GM18870 (cell line): ENCODE results near the gene CFAP74.

Experiments
- ATAC-seq: cut with Tn5 transposase; IDR thresholded peaks from one replicate; pipeline ENCODE4 v1.9.1; 2021; ENCODE audit warnings: moderate library complexity; ENCODE audit not compliant: unreplicated experiment

CFAP74 gene

DNA sequence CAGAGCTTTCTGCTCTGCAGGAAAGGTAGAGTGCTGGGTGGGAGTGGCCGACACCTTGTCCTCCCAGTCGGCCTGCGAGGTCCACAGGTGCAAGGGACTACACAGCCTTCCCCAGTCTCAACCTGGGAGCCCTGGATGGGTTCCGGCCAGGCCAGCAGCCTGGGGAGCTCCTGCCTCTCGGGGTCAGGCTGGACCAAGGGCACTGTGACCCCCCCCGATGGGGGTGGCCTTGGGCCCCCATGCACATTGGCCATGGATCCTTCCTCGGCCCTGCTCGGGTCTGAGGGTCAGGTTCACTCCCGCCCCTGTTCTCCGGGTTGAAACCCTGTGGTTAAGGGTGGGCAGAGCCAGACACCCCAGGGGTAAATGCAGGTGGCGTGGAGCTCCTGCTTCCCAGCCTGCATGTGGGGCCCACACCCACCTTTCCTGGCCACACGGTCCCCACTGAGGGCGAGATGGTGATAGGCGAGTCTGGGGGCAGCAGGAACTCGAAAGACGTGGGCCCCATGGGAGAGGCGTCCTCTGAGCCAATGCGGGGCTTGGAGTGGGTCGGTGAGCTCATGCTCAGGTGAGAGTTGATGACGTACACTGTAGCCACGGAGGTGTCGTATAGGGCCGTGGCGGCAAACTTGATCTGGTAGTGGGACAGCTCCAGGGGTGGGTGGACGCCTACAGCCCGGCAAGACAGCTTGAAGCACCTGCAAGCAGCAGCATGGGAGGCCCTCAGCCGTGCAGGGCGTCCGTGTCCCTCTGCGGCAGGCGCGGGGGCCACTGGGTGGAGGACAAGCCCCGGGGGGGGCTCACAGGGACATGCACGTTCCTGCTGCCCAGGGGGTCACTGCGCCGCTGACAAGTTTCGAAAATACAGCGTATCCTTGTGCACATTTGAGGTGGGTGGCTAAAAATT lies 73.7 kb downstream of the CFAP74 start:
- no peak for ATAC-seq

GRCh38 chr1:1929102-1929638 lies 74.4 kb downstream of the CFAP74 start:
- ATAC-seq, result no peak

DNA sequence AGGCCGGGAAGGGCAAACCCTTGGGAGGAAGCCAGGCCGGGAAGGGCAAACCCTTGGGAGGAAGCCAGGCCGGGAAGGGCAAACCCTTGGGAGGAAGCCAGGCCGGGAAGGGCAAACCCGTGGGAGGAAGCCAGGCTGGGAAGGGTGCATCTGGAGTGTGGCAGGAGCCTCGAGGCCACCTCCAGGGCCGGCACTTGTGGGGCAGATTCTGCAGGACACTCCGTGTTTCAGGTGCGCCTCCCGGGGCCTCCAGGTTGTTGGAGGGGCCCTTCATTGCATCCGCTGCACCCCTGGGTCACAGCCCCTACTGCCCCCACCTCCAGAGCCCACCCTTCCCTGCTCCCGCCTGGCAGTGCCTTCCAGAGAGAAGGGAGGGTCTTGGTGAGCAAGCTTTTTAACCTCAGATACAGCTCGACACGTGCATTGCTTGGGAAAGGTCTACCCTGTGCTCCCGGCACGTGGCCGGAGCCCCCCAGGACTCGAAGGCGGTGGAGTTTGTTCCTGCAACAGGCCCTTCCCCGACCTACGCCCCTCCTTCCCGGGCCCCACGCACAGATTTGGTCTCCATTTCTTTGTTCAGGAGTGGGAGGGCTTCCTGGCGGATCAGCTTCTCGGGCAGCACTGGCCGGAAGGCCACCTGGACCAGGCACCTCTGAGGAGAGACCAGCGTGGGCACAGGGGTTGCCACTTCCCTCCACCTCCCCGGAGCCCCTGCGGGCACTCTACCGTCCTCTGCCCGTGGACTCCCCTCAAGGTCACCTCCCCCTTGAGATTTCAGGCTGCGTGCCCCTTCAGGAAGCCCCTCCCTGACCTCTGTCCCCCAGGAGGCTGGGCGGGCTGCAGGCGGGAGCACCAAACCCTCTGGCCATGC lies 75.1 kb downstream of the CFAP74 start:
- no peak for ATAC-seq

DNA sequence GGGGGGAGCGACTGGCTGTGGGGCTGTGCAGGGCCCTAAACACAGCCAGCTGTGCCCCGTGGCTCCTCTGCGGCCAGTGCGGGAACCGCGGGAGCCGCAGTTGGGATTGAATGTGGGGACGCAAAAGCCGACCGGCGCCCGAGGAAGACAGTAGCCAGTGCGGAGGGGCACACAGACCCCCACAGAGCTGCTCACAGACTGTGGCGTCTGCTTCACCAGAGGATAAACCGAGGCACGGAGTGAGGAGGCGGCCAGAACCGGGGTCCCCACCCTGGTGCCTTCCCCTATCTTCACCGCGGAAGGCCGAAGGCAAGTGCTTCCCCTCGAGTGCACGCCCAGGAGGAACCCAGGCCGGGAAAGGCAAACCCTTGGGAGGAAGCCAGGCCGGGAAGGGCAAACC lies 75.8 kb downstream of the CFAP74 start:
- ATAC-seq, result no peak

DNA sequence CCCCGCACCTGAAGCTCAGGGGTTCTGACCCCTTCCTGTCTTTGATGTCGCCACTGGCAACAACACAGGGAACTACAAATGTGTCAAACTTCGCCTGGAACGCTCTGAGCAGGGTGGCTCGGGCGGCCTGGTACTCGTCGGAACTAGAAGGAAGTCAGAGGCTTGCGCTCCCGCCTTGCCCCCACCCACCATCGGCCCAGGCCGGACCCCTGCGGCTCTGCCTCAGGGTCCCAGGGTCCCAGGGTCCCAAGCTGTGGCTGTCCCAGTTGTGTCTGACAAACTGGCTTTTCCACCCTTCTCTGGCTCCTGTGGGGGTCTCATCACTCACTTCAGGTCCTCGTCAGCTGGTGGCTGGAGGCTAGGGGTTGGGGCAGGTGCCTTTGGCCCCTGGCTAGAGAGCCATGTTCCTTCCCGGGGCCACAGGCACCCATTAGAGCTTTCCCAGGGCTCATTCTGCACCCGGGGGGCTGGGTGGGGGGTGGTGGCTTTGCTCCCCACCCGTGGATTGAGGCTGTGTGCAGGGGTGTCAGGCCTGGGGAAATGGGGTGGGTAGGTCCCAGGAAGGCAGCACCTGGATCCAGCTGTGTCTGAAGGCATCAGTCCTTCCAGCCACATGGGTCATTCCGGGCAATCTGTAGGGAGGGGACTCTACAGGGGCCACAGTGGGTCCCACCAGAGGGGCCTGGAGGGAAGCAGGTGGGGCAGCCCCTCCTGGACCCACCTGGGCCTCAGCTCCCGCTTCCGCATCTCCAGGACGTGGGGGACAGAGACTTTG lies 76.5 kb downstream of the CFAP74 start:
- no peak for ATAC-seq

DNA sequence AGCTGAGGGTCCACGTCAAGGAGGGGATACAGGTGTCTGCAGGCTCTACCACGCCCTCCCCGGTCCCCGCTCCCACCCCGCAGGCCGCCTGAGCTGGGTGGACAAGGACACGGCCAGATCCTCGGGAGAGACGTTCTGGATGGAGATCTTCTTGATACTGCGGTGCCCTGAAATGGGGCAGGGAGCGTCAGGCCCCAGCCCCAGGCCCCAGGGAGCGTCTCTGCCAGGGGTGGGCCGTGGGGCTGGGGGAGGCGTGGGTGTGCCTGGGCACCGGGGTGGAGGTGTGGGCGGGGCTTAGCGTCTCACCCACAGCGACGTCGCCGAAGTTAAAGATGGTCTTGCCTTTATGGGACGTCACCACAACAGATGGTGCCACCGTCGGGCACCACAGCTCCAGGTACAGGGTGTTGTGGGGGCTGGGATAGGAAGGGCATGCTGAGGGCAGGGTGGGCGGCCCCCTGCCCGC lies 77.2 kb downstream of the CFAP74 start:
- no peak for ATAC-seq

GRCh38 chr1:1925437-1926345 lies 77.9 kb downstream of the CFAP74 start:
- ATAC-seq, result no peak

DNA sequence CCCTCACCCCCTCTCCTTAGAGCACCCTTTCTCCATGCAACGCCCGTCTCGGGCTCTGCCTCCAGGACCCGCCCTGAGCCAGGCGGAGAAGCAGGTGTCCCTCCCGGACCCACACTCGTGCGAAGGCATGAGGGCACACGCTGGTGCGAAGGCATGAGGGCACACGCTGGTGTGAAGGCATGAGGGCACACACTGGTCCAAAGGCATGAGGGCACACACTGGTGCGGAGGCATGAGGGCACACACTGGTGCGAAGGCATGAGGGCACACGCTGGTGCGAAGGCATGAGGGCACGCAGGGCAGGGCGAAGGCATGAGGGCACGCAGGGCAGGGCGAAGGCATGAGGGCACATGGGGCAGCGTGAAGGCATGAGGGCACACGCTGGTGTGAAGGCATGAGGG lies 78.7 kb downstream of the CFAP74 start:
- no peak for ATAC-seq

- no peak for ATAC-seq
These were observed 79.2 kb downstream of the CFAP74 start for GRCh38 chr1:1924386-1924785.

DNA sequence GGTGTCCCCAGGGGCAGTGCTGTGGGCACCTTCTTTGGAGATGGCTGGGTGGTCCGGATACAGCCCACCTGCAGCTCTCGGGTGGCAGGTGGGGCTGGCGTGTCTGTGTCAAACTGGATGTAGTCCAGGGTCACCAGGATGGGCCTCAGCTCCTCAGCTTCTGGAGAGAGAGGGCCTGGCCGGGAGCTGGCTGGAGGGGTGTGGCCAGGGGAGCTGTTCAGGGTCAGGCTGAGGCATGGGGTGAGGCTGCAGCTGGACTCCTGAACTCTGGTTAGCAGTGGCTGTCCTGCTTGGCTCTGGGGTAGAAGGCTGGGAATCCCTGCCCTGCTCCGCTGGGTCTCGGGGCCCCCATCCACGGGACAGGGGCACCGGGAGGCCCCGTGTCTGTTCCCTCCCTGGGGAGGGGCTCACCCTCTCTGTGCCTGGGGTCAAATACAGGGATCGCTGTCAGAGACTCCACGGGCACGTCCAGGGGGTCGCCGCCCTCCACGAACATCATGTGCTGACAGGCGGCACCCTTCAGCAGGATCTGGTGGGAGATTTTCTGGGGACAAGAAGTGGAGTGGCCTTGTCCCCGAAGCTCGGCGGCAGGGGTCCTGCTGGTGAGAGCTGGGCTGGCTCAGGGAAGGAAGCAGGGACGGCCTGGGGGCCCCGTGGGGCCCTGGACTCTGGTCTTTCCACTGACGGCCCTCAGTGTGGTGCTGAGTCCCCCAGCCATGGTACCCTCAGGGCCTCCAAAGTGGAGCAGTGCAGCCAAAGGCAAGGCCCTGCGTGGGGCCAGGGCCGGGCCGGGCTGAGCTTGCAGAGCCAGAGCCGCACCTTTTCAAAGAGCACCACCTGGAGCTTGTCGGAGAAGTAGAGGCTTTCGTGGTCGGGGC lies 80.4 kb downstream of the CFAP74 start:
- ATAC-seq, result no peak

DNA sequence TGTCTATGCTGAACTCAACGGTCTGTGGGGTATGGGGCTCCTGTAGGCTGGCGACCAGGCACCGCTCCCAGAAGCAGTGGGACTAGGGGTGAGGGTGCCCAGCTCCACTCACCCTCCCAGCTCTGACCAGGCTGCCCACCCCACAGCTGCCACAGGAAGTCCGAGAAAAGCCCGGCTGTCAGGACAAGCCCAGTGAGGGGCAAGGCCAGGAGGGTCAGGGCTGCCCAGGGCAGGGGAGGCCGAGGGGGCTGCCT lies 81.0 kb downstream of the CFAP74 start:
- no peak for ATAC-seq

GRCh38 chr1:1921901-1922701 lies 81.5 kb downstream of the CFAP74 start:
- ATAC-seq, result no peak

DNA sequence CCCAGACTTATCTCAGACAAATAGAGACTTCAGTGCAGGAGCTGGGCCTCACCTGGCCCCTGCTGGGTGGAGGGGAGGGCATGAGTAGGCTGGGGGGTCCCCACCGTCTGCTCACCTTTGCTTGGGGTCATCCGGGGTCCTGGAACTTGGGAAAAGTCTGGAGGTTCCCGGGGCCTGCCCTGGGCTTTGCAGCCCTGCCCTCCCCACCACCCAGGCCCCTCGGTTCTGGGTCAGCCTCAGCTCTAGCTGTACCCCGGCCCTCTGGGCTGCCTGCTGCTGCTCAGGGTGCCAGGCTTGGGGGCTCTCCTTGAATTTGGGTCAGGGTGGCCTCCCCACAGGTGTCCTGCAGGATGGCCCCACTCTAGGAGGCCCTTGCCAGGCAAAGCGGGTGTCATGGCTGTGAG lies 82.1 kb downstream of the CFAP74 start:
- ATAC-seq, result no peak

- ATAC-seq, result no peak
These were observed 82.8 kb downstream of the CFAP74 start for GRCh38 chr1:1920608-1921458.

GRCh38 chr1:1920057-1920607 lies 83.5 kb downstream of the CFAP74 start:
- no peak for ATAC-seq

DNA sequence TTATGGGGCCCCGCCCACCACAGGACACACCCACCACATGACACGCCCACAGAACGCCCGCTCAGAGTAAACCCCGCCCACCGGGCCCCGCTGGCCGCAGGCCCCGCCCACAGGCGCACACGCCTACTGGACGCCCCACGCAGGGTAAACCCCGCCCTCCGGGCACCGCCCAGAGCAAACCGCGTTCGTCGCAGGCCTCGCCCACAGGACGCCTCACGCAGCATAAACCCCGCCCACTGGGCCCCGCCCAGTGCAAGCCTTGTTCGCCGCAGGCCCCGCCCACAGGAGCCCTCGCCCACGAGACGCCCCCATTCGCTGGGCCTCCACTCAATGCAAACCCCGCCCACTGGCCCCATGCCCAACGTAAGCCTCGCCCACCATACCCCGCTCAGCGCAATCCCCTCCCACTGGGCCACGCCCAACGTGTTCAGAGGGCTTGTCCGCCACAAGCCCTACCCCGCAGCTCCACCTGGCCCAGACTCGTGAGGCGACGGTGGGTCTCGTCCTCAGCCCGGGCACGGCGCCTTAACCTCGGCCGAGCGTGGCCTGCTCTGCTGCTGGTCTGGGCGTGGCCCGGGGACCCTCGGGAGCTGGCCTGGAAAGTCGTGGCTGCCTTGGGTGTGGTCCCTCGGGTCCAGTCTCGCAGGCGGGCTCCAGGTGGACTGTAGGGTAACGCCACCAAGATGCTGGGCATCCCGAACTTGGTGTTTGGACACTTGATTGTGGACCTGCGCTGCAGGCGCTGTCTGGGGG lies 84.1 kb downstream of the CFAP74 start:
- peak; percentile 75 for ATAC-seq
